Measurements from ENCODE around the gene CXCL11. TPM values are rescaled to one million over a fixed set of nuclear protein-coding genes. Genes with fewer than 3 reads are reported as not detected.
"Not testable (repeated sequence)": the region's sequence is repeated elsewhere in the genome, so short reads cannot be mapped to it uniquely, and the experiment has no call there.

CXCL11 gene
- total and polyA plus RNA-seq, 2 donors (not counting 1 experiment from before 2014, with no cell fraction given), result not detected

- WGBS (ENCODE audit: insufficient coverage), result 99% methylated on average over 10 of the region's 17 CpGs
- POLR2A ChIA-PET; H3K4me1 ChIP-seq (ENCODE audit: control insufficient read depth in 2 of 2, insufficient read depth in 2 of 2, low read length in 2 of 2); H3K4me3 Mint-ChIP-seq; DNase-seq; H3K9me3 ChIP-seq (ENCODE audit: control extremely low read depth in 1 of 3, control insufficient read depth in 2 of 3, insufficient read depth in 1 of 3, low read length in 2 of 3); H3K27ac Mint-ChIP-seq; H3K4me3 ChIP-seq (ENCODE audit: control extremely low read depth in 1 of 5, extremely low read depth in 1 of 5, insufficient read depth in 1 of 5, low read depth in 2 of 5, low read length in 4 of 5); H3K27me3 Mint-ChIP-seq; intact Hi-C loops (cut with micrococcal nuclease); H3K27ac ChIP-seq (ENCODE audit: low read length in 2 of 2); ATAC-seq (ENCODE audit: low read depth); H3K79me2 ChIP-seq (ENCODE audit: control insufficient read depth, insufficient read depth, low read length); H4K20me1 ChIP-seq (ENCODE audit: control insufficient read depth, insufficient read depth, low read length, poor library complexity, severe bottlenecking); H2AFZ ChIP-seq (ENCODE audit: insufficient read depth, low read depth, low read length, poor library complexity, severe bottlenecking); H3K36me3 ChIP-seq (replicated peaks in 1 of 2; ENCODE audit: control extremely low read depth in 1 of 2, control insufficient read depth in 1 of 2, extremely low read depth in 1 of 2, insufficient read depth in 2 of 2, low read length in 1 of 2); H3K9ac ChIP-seq (ENCODE audit: low read length); H3K9me3 Mint-ChIP-seq (ENCODE audit: insufficient read depth); H3K4me1 Mint-ChIP-seq; H3K27me3 ChIP-seq (replicated peaks in 1 of 4; ENCODE audit: control extremely low read depth in 1 of 4, control insufficient read depth in 3 of 4, insufficient read depth in 4 of 4, low read length in 3 of 4); CTCF ChIA-PET; H3K4me2 ChIP-seq (replicated peaks; ENCODE audit: low read depth, low read length, poor library complexity, severe bottlenecking): not testable (repeated sequence)
These were observed 14.1 kb upstream of the CXCL11 start for GRCh38 chr4:76049860-76050416.

DNA sequence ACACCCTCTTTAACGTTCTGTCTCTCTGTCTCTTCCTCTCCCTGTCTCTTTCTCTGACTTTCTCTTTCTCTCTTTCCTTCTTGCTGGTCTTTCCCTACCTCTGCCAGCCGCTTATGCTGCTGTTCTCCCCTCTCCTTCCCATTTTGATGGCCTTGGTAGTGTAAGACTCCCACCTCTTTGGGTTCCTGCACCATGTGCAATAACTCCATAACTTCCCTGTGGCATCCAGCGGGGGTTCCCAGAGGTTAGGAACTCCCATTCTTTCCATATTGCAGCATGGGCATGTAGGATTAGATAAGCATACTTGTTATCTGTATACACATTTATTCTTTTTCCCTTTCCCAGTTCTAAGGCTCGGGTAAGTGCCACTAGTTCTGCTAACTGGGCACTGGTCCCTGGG is 8.8 kb upstream of the CXCL11 start:
- H3K9me3 ChIP-seq (ENCODE audit: control extremely low read depth in 1 of 3, control insufficient read depth in 2 of 3, insufficient read depth in 1 of 3, low read length in 2 of 3); H3K27me3 Mint-ChIP-seq; H3K27me3 ChIP-seq (replicated peaks in 1 of 4; ENCODE audit: control extremely low read depth in 1 of 4, control insufficient read depth in 3 of 4, insufficient read depth in 4 of 4, low read length in 3 of 4); H3K79me2 ChIP-seq (ENCODE audit: control insufficient read depth, insufficient read depth, low read length); H3K9me3 Mint-ChIP-seq (ENCODE audit: insufficient read depth); DNase-seq; H3K4me3 ChIP-seq (ENCODE audit: control extremely low read depth in 1 of 5, extremely low read depth in 1 of 5, insufficient read depth in 1 of 5, low read depth in 2 of 5, low read length in 4 of 5); H2AFZ ChIP-seq (ENCODE audit: insufficient read depth, low read depth, low read length, poor library complexity, severe bottlenecking); H3K27ac Mint-ChIP-seq; intact Hi-C loops (cut with micrococcal nuclease); H3K4me3 Mint-ChIP-seq; ATAC-seq (ENCODE audit: low read depth); H3K4me2 ChIP-seq (replicated peaks; ENCODE audit: low read depth, low read length, poor library complexity, severe bottlenecking); H3K36me3 ChIP-seq (replicated peaks in 1 of 2; ENCODE audit: control extremely low read depth in 1 of 2, control insufficient read depth in 1 of 2, extremely low read depth in 1 of 2, insufficient read depth in 2 of 2, low read length in 1 of 2); POLR2A ChIA-PET; H3K4me1 ChIP-seq (ENCODE audit: control insufficient read depth in 2 of 2, insufficient read depth in 2 of 2, low read length in 2 of 2); H3K9ac ChIP-seq (ENCODE audit: low read length); H4K20me1 ChIP-seq (ENCODE audit: control insufficient read depth, insufficient read depth, low read length, poor library complexity, severe bottlenecking); H3K27ac ChIP-seq (ENCODE audit: low read length in 2 of 2); CTCF ChIA-PET; H3K4me1 Mint-ChIP-seq: not testable (repeated sequence)
- WGBS (ENCODE audit: insufficient coverage), result 100% methylated on average over 1 of the region's 4 CpGs

DNA sequence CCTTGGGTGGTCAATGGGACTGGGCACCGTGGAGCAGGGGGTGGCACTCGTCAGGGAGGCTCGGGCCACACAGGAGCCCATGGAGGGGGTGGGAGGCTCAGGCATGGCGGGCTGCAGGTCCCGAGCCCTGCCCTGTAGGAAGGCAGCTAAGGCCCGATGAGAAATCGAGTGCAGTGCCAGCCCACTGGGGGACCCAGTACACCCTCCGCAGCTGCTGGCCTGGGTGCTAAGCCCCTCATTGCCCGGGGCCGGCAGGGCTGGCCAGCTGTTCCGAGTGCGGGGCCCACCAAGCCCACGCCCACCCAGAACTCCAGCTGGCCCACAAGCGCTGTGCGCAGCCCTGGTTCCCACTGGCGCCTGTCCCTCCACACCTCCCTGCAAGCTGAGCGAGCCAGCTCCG is 7.4 kb upstream of the CXCL11 start:
- H3K79me2 ChIP-seq (ENCODE audit: control insufficient read depth, insufficient read depth, low read length); H3K9me3 ChIP-seq (ENCODE audit: control extremely low read depth in 1 of 3, control insufficient read depth in 2 of 3, insufficient read depth in 1 of 3, low read length in 2 of 3); H3K4me2 ChIP-seq (replicated peaks; ENCODE audit: low read depth, low read length, poor library complexity, severe bottlenecking); H3K4me1 ChIP-seq (ENCODE audit: control insufficient read depth in 2 of 2, insufficient read depth in 2 of 2, low read length in 2 of 2); H2AFZ ChIP-seq (ENCODE audit: insufficient read depth, low read depth, low read length, poor library complexity, severe bottlenecking); H3K4me3 Mint-ChIP-seq; H3K27me3 Mint-ChIP-seq; H3K27ac Mint-ChIP-seq; H3K4me1 Mint-ChIP-seq; CTCF ChIA-PET; H3K27me3 ChIP-seq (replicated peaks in 1 of 4; ENCODE audit: control extremely low read depth in 1 of 4, control insufficient read depth in 3 of 4, insufficient read depth in 4 of 4, low read length in 3 of 4); H3K36me3 ChIP-seq (replicated peaks in 1 of 2; ENCODE audit: control extremely low read depth in 1 of 2, control insufficient read depth in 1 of 2, extremely low read depth in 1 of 2, insufficient read depth in 2 of 2, low read length in 1 of 2); H3K9ac ChIP-seq (ENCODE audit: low read length); intact Hi-C loops (cut with micrococcal nuclease); H3K9me3 Mint-ChIP-seq (ENCODE audit: insufficient read depth); ATAC-seq (ENCODE audit: low read depth); H3K4me3 ChIP-seq (ENCODE audit: control extremely low read depth in 1 of 5, extremely low read depth in 1 of 5, insufficient read depth in 1 of 5, low read depth in 2 of 5, low read length in 4 of 5); H3K27ac ChIP-seq (ENCODE audit: low read length in 2 of 2); H4K20me1 ChIP-seq (ENCODE audit: control insufficient read depth, insufficient read depth, low read length, poor library complexity, severe bottlenecking); POLR2A ChIA-PET; DNase-seq: not testable (repeated sequence)
- WGBS (ENCODE audit: insufficient coverage), result 93% methylated on average over 9 of the region's 18 CpGs

DNA sequence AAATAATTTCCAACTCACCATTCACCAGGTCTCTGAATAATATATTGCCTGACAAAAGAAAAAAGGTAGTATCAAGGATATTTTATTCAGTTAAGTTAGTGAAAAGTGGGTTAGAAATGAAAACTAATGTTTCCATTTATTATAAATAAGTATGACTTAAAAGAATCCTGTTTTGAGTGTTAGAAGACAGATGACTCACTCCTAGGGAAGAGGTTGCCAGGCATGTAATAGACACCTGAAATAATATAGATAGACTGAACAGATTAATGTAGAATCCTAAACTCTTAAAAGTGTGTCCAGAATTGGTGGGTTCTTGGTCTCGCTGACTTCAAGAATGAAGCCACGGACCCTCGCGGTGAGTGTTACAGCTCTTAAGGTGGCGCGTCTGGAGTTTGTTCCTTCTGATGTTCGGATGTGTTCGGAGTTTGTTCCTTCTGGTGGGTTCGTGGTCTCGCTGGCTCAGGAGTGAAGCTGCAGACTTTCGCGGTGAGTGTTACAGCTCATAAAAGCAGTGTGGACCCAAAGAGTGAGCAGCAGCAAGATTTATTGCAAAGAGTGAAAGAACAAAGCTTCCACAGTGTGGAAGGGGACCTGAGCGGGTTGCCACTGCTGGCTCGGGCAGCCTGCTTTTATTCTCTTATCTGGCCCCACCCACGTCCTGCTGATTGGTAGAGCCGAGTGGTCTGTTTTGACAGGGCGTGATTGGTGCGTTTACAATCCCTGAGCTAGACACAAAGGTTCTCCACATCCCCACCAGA is 6.5 kb upstream of the CXCL11 start:
- peak overlapping the region; percentile 77 for H3K4me3 Mint-ChIP-seq
- H3K36me3 ChIP-seq (replicated peaks in 1 of 2; ENCODE audit: control extremely low read depth in 1 of 2, control insufficient read depth in 1 of 2, extremely low read depth in 1 of 2, insufficient read depth in 2 of 2, low read length in 1 of 2); H3K4me2 ChIP-seq (replicated peaks; ENCODE audit: low read depth, low read length, poor library complexity, severe bottlenecking); intact Hi-C loops (cut with micrococcal nuclease); DNase-seq; H3K27me3 Mint-ChIP-seq; H4K20me1 ChIP-seq (ENCODE audit: control insufficient read depth, insufficient read depth, low read length, poor library complexity, severe bottlenecking); H3K4me1 Mint-ChIP-seq; H3K27ac ChIP-seq (ENCODE audit: low read length in 2 of 2); H3K9me3 ChIP-seq (ENCODE audit: control extremely low read depth in 1 of 3, control insufficient read depth in 2 of 3, insufficient read depth in 1 of 3, low read length in 2 of 3); H3K79me2 ChIP-seq (ENCODE audit: control insufficient read depth, insufficient read depth, low read length); H3K9ac ChIP-seq (ENCODE audit: low read length); ATAC-seq (ENCODE audit: low read depth); H3K4me1 ChIP-seq (ENCODE audit: control insufficient read depth in 2 of 2, insufficient read depth in 2 of 2, low read length in 2 of 2); H3K27me3 ChIP-seq (replicated peaks in 1 of 4; ENCODE audit: control extremely low read depth in 1 of 4, control insufficient read depth in 3 of 4, insufficient read depth in 4 of 4, low read length in 3 of 4); H3K27ac Mint-ChIP-seq; CTCF ChIA-PET; H2AFZ ChIP-seq (ENCODE audit: insufficient read depth, low read depth, low read length, poor library complexity, severe bottlenecking); H3K4me3 ChIP-seq (ENCODE audit: control extremely low read depth in 1 of 5, extremely low read depth in 1 of 5, insufficient read depth in 1 of 5, low read depth in 2 of 5, low read length in 4 of 5); H3K9me3 Mint-ChIP-seq (ENCODE audit: insufficient read depth); POLR2A ChIA-PET: not testable (repeated sequence)
- 87% methylated on average over 4 of the region's 18 CpGs for WGBS (ENCODE audit: insufficient coverage)

All from B cell (primary cell).